HG03066 (cell line): ENCODE measurements around the gene PSMD8.

ENCODE experiments used
- ATAC-seq: cut with Tn5 transposase; IDR thresholded peaks from one replicate; pipeline ENCODE4 v1.9.1; 2021; ENCODE audit warnings: low read depth; ENCODE audit not compliant: unreplicated experiment

The PSMD8 gene

DNA sequence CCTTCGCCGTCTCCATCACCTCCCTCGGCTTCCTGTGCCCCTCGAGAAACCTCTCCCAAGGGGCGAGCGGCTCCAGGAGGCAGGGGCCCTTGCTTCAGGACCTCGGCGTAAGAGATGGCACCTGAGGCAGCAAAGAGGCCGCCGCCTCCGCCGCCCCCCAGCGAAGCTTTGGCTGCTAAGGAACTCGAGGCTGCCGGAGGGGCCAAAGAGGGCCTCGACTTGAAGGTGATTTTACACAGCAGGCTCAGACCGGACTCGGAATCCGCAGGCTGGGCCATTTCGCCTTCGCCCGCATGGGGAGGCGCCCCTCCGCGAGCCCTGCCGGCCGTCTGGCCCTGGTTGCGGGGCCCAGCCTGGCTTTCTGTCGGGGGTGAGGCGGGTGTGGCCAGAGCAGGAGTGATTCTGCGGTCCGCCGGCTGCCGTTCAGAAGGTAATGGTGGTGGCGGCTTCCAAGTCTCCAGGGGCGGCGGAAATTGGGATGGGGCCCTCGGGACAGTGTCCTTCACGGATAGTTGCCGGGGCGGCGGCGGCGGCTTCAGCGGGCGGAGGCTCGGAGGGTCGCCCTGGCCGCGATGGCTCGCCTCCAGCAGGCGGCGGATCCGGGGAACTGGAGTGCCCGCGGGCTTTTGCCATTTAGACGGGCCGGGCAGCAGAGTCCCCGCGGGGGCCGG is 12.1 kb downstream of the PSMD8 start:
- ATAC-seq = no peak

DNA sequence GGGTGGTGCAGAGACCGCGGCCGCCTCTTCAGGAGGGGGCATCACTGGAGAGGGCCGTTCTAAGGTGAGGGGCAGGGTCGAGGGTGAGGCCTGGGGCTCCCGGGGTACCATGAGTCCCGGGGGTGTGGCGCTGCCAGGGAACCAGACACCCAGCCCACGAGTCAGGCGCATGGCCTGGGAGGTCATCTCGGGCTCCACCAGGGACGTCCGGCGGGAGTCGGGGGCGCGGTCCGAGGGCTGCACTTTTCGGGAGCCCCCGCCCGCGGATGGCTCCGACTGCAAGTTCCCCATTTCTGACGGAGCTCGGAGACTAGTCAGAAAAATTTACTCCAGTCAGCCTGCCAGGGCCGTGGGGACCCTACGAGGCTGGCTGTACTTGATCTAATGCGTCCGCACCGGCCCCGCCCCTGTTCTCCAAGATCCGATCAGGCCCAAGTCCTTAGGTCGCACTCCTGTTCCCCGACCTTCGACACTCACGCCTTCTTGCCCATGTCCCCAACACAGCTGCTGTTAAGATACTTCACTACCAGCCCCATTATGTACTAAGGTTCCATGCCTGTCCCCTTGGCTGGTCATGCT is 12.7 kb downstream of the PSMD8 start:
- peak; percentile 9 for ATAC-seq

DNA sequence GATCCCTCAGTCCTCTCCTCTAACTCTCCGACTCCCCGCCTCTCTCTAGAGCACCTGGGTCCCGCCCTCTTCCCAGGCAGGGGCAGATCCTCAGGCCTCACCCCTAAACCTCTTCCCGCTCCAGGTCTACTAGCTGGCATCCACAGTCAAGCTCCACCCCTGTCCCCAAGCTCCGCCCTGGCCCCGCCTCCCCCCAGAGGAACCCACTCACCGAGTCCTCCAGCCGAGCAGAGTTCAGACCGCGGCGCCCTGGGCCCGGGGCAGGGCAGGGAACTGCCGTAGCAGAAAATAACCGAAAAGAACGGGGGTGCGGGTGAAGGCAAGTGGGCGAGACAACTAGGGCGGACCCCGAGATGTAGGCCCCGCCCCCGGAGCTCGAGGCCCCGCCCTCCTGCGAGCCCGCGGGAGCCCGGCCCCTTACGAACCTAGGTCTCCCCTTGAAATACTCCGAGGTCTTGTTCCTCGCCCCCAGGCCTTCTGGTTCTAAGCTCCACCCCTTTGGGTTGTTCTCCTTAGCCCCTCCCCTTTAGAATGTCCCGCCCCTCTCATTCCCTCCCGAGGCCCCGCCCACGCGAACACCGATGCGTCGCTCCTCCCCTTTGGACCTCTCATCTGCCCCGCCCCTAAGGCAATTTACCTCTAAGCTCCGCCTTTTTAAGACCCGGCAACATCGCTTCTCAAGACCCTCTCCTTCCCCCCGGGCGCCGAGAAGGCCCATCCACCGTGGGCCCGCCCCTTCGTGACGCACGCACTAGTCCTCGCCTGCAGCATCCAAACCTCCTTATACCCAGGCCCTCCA is 13.4 kb downstream of the PSMD8 start, which contains the start of gene GGN:
Gene GGN, minus strand, starts transcription at position 485 of the 799 bp plus-strand sequence. CDS start 773 bp downstream, outside the sequence.
- ATAC-seq = peak; percentile 54

DNA sequence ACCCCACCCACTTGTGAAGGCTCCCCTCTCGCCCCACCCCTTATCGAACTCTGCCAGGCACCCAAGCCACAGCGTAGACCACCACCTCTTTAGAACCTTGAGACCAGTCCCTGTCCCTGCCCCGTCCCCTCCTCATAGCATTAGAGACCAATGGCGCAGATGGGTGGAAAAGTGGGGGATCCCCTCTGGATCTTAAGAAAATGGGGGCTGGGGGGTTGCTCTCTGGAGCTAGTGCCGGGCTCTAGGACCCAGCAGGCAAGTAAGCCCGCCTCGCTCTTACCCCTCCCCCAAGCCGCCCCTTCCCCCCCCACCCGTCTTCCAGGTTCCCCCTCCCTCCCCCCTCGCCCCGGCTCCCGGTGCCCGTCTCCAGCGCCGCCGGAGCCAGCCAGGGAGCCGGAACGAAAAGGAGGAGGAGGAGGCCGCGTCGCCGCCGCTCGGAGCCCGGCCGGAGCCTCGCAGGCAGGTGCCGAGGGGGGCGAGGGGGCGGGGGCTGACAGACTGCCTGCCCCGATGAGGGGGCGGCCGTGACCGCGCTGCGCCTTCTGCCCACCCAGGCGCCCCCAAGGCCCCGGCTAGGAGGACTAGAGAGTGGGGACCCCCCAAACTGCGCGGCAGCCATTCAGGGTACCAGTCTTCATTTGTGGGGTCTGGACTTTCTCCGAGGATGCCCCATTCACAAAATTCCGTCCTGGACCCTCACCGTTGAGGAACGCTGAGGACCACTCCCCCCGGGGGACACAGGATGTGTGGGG is 14.2 kb downstream of the PSMD8 start, which contains the start of gene SPRED3:
Gene SPRED3, plus strand, starts transcription at position 349 of the 752 bp plus-strand sequence. CDS start 1,606 bp downstream, outside the sequence.
- no peak for ATAC-seq

DNA sequence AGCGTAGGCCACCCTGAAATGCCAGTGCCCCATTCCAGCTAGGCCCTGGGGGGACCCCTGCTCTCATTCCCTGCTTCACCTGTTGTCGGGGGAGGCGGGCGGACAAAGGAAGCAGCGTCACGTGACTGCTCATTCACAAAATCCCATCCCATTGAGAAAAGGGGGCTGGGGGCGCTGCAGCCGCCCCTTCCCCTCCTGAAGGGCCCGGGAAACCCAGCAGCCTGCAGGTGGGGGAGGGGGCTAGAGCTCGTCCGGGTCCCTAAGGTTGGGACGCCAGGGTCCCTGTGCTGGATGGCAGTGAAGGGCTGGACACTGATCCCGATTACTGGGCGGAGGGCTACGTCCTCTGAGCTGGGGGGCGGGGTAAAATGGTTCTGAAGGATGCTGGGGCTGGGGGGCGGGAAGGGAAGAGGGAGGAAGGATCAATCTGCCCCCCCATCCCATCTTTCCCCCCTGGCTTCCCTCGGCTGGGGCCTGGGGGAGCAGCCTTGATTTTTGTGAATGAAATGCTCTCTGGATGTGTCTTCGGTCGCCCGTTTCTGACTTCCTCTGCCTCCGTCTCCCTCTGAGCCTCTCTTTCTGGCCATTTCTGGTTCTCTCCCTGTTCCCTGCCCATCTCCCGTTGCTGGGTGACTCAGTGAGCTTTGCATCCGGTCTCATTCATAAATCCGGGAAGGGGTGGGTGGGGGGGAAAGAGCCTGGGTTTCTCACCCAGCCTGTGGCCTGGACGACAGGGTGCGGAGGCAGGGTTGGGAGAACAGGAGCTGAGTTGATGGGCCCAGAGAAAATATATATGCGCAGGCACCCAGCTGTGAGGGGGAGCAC is 14.9 kb downstream of the PSMD8 start:
- ATAC-seq = no peak

DNA sequence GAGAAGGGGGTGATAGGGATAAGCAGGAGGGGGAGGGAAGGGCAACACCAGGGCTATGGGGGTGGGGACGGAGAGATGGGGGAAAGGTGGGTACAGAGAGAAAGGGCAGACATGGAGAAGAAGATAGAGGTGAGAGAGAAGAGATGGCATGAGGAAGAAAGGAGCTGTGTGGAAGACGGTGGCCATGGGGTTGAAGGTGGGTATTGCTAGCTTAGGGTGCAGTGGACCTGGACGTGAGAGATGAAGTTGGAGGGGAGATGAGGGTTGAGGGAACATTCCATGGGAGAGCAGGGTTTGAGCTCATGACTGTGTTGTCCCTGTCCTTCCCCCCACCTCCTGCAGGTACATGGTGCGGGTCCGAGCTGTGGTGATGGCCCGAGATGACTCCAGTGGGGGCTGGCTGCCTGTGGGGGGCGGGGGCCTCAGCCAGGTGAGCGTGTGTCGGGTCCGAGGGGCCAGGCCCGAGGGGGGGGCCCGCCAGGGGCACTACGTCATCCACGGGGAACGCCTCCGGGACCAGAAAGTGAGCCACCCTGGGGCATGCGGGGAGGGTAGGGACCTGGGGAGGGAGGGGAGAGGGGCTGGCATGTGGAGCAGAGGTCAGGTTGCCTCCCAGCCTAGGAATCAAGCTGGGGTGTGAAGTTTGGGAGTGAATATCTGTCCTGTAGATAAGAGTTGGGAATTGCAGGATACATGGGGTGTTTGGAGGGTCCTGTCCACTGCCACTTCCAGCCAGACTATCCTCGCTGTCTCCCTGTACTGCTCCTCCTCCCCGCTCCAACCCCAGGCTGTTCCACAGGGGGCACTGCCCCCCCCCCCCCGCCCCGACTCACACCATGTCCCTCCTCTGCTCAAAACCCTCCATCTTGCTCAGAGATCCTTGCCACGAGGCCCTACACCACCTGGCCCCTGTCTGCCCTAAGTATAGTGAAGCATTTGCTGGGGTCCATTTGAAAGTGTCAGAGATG is 15.9 kb downstream of the PSMD8 start:
- ATAC-seq = no peak

DNA sequence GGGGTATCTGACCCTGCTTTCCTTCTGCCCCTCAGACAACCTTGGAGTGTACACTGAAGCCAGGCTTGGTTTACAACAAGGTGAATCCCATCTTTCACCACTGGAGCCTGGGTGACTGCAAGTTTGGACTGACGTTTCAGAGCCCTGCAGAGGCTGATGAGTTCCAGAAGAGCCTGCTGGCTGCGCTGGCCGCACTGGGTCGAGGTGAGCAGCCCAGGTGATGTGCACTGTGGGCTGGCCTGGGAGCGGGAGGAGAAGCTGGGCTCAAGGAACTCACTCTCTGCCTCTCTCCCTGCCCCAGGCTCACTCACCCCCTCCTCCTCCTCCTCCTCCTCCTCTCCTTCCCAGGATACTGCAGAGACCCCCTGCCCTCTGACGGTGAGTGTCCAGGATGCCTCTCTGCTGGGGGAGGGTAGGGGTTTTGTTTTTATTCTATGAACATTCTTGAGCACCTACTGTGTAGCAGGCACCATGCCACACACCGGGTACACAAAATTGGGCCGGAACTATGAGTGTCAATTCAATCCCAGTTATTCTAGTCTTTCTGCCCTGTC is 17.6 kb downstream of the PSMD8 start:
- ATAC-seq = no peak

DNA sequence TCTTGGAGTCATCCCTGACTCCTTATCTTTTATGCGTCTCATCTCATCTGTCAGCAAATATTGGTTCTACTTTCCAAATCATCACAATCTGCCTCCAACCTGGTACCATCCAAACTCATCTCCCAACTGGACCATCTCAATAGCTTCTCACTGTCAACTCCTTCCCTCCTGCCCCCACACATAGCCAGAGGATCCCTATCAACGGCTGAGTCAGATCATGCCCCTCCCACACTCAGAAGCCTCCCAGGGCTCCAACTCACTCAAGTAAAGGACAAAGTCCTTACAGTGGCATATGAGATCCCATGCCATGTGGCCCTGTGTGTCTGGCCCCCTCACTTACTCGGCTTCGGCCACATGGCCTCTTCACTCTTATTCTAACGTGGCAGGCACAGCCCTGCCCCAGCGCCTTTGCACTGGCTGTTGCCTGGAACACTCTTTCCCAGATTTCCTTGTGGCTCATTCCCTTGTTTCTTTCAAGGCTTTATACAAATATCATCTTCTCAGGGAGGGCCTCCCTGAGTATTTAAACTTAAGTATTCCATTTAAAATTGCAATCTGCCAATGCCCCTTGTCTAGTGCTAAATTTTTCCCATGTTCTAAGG is 18.4 kb downstream of the PSMD8 start:
- no peak for ATAC-seq

DNA sequence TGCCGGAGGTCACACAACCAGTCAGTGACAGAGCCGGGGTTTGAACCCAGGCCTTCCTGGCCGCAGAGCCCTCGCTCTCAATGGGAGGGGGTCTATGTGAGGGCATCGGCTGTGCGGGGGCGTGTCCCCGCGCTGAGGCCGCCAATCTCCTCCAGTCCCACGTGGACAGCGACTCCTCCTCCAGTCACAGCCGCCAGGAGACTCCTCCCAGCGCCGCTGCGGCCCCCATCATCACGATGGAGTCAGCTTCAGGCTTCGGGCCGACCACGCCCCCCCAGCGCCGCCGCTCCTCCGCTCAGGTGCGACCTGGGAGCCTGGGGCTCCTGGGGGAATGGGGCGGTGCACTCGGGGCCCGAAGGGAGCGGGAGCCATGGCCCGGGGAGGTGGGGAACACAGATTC is 20.1 kb downstream of the PSMD8 start:
- ATAC-seq = no peak

DNA sequence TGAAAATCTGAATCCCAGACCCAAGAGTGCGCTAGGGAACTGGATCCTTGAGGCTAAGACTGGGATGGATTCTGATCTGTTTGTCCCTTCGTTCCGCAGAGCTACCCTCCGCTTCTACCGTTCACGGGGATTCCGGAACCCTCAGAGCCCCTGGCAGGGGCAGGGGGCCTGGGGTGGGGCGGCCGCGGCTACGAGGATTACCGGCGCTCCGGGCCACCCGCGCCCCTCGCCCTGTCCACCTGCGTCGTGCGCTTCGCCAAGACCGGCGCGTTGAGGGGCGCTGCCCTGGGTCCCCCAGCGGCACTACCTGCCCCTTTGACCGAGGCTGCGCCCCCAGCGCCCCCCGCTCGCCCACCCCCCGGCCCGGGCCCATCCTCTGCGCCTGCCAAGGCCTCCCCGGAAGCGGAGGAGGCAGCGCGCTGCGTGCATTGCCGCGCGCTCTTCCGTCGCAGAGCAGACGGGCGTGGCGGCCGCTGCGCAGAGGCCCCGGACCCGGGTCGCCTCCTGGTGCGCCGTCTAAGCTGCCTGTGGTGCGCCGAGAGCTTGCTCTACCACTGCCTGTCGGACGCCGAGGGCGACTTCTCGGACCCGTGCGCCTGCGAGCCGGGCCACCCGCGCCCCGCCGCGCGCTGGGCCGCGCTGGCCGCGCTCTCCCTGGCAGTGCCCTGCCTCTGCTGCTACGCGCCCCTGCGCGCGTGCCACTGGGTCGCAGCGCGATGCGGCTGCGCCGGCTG is 21.2 kb downstream of the PSMD8 start:
- no peak for ATAC-seq

DNA sequence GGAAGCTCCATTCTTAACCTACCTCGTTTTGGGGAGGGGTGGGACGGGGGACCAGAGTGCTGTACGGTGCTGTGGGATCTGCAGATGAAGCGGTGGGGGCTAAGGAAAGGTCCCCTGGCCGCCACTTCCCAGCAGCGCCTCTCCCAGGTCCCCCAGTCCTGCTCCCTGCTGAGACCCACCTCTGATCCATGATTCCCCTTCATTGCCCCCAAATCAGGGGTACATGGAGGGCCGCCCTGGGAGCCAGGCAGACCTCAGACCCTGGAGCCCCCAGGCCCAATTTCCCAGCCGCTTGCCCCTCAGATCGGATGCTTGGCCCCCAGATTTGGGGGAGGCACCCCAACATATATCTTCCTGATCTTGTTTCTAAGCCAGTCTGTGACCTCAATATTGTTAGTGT is 24.7 kb downstream of the PSMD8 start:
- ATAC-seq = no peak

DNA sequence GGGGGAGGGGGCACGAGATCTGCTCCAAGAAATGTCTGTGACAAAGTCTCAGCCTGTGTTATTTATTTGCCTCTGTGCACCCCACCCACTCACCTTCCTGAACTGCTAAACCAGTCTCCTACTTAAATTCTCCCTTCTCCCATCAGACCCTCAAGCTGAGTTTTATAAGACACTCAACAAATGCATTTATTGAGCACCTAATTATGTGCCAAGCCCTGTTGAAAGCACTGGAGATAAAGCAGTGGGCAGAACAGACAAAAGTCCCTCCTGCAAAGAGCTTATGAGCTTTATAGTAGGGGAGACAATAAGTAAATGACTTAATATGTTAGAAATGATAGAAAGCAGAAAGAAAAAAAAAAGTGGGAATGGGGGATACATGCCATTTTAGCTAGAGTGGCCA is 25.2 kb downstream of the PSMD8 start:
- no peak for ATAC-seq

DNA sequence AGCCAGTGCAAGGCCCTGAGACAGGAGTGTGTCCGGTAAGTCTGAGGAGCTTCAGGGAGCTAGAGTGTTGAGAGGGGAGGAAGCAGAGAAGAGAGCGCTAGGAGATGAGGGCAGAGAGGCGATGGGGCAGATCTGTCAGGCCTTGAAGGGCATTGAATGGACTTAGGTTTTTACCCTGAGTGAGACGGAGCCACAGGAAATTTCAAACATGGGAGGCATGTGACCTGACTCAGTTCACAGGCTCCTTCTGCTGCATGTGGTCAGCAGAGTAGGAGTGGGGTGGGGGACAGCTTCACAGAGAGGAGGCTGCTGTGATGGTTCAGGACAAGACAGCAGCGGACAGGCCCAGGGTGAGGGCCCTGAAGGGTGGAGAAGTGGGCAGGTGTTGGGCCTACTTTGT is 26.0 kb downstream of the PSMD8 start:
- ATAC-seq = no peak

DNA sequence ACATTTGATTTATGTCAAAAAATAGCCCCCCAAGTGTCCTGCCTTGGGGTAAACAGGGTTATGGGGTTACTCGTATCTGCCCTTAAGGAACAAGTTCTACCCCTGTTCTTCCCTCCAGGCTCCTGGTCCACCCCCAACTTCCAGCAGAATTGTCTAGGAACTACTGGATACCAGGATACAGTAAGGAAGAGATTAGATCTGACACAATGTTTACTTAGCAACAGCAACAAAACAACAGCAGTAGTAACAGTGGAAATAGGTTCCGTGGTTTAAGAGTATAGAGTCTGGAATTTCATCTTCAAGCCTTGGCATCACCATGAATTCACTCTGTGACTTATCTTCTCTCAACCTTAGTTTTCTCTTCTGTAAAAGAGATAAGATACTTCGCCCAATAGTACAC is 26.8 kb downstream of the PSMD8 start:
- ATAC-seq = no peak

DNA sequence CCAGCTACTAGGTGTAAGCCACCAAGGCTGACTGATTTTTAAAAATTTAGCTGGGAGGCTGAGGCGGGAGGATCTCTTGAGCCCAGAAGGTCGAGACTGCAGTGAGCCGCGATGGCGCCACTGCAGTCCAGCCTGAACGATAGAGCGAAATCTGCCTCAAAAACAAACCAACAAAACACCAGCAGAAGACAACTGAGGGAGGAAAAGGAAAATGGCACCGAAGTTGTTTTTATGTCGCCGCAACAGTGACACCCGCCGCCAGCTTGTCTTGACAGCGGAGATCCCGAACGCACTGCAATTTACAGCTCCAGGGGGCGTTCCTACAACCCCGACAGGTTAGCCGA is 28.2 kb downstream of the PSMD8 start:
- ATAC-seq = peak; percentile 8

DNA sequence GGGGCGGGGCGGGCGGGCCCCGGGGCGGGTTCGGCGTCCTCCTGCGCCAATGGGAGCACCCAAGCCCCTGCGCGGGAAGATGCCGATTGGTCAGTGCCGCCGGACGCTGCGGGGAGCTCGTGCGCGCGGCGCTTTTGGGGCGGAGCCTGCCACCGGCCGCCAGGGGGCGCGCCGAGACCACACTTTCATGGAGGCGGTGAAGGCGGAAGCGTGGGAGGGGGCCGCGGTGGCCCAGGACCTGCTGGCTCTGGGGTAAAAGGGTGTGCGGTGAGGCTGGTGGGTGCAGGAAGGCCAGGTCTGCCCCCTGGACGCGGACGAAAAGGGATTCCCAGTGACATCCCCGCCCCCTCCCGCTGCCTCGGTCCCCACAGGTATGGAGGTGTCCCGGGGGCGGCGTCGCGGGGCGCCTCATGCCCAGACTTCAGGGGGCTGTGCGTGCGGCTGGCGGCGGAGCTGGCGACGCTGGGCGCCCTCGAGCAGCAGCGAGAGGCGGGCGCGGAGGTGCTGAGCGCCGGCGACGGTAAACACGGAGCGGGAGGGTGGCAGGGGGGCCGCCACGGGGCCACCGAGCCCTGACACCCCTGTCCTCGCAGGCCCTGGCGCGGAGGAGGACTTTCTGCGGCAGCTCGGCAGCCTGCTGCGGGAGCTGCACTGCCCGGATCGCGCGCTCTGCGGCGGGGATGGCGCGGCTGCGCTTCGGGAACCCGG is 28.8 kb downstream of the PSMD8 start, which contains the start of gene FAM98C:
Gene FAM98C, plus strand, starts transcription at position 127 of the 708 bp plus-strand sequence. Its CDS starts 61 bp downstream, at position 188.
- ATAC-seq = peak; percentile 85

DNA sequence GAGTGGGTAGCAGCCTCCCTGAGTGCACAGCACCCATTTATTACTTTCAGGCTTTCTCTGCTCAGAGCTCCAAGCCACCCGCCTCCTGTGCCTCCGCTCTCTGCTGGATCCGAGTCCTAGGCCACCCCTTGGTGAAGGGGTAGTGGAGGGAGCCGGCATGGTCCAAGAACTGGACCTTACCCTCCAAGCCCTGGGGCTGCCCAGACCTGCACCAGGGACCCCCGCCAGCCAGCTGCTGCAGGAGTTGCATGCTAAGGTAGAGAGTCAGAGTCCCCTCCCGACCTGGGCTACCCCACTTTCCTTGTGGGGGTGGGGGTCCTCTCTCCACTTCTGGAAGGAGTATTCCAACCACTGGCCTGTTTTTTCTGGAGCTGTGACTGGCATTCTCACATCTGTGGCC is 30.5 kb downstream of the PSMD8 start:
- ATAC-seq = no peak
